Heart right ventricle (tissue), 16 donors: Measurements from ENCODE around the gene METTL9. TPM values are rescaled to one million over a fixed set of nuclear protein-coding genes. Genes with fewer than 3 reads are reported as not detected.

Source experiments
- ATAC-seq, 8 donors: fragments of 200-7000 bp; cut with Tn5 transposase; one replicate each; pipeline ENCODE4 v1.9.1; 2020; ENCODE audit warnings: mild to moderate bottlenecking in 8 of 8, moderate library complexity in 8 of 8, moderate number of reproducible peaks in 1 of 8
- DNase-seq, 2 donors: peaks; one replicate each; pipeline ENCODE4 v3.0.0-alpha.2; 2020
- H3K27ac ChIP-seq, 10 donors: fragments of 200-600 bp; sonication (generic) in 2 of 10; one replicate each; pipeline versions ENCODE4 v1.5.0 to v1.8.0; 2020 to 2022; ENCODE audit warnings: mild to moderate bottlenecking in 3 of 10
- H3K27me3 ChIP-seq, 7 donors: fragments of 200-600 bp; one replicate each; pipeline ENCODE4 v1.8.0; 2021 to 2022; ENCODE audit warnings: mild to moderate bottlenecking in 2 of 7
- H3K36me3 ChIP-seq, 9 donors: fragments of 200-600 bp; sonication (generic) in 1 of 9; one replicate each; pipeline versions ENCODE4 v1.5.0 to v1.8.0; 2020 to 2022; ENCODE audit warnings: mild to moderate bottlenecking in 2 of 9
- H3K4me1 ChIP-seq, 9 donors: fragments of 200-600 bp; sonication (generic) in 1 of 9; one replicate each; pipeline versions ENCODE4 v1.5.0 to v1.8.0; 2020 to 2022; ENCODE audit warnings: mild to moderate bottlenecking in 4 of 9
- H3K4me3 ChIP-seq, 10 donors: fragments of 200-600 bp; sonication (generic) in 2 of 10; one replicate each; pipeline versions ENCODE4 v1.5.0 to v1.8.0; 2020 to 2022; ENCODE audit warnings: mild to moderate bottlenecking in 7 of 10, moderate library complexity in 2 of 10
- H3K9me3 ChIP-seq, 11 donors: fragments of 200-600 bp in 10 of 11; sonication (generic) in 2 of 11; one replicate each; pipeline versions ENCODE4 v1.5.0 to v1.8.0; 2013 to 2022; ENCODE audit warnings: mild to moderate bottlenecking in 2 of 11, control low read depth in 1 of 11, moderate library complexity in 1 of 11
- CTCF ChIP-seq, 9 donors: fragments of 200-600 bp; sonication (generic) in 2 of 9; IDR thresholded peaks; one replicate each; pipeline versions ENCODE4 v1.5.0 to v1.8.0; 2021 to 2022; ENCODE audit warnings: antibody characterized with exemption in 9 of 9, mild to moderate bottlenecking in 5 of 9, moderate library complexity in 1 of 9
- WGBS, 2 donors: extraction: QIAGEN DNeasy Blood & Tissue Kit; methylation state at CpG; one replicate each; pipeline ENCODE4 v1.1.7; 2013; ENCODE audit warnings: inconsistent platforms in 1 of 2; 5-methylcytosine and 5-hydroxymethylcytosine counted together
- intact Hi-C, 10 donors: fragments of 100-400 bp; cut with DNase I; formaldehyde crosslinking; loops; one replicate each; pipeline versions ENCODE4 v1.11.1 to v1.14.2; 2022
- polyA plus RNA-seq, 2 donors: library from polyadenylated mRNA; stranded (reverse); fragments of 200-250 nt; gene quantifications; one replicate each; pipeline ENCODE4 v1.2.3, GENCODE V29; 2013
- total RNA-seq, 10 donors: library from RNA; stranded (reverse); fragmentation: NEBNext Ultra II Directional in 3 of 10; extraction: Animal tissue kit (Norgen Biotek cat#: 25700) in 3 of 10; gene quantifications; one replicate each; pipeline versions ENCODE4 v1.2.1 to v1.2.4, GENCODE V29; 2021 to 2023
- donor health status: Arrhythmogenic right ventricular cardiomyopathy.
- donor health status: ischemic (EF 13 %, LVEDD 7.1; RV severe dilation, severe dysfunction).
- donor health status: healthy with polysubstance abuse.
- donor health status: DM: no; HTN: yes; CAD: no.
- donor health status: DM: no; HTN: no; CAD: no.
- donor health status: ischemic (EF 25% LVEDD 6.9; RV normal size, moderate dysfunction).
- donor health status: ischemic (EF 25% LVEDD 5.7; RV mildly dilated, moderate dysfunction).
- donor health status: healthy.
- donor health status: DM: yes; HTN: yes; CAD: no.
- donor health status: Ischemic cardiomyopathy.
- donor health status: ischemic (EF 35%, LVEDD 5.7; RV mildly dilated, moderate dysfunction).
- donor health status: nonischemic (EF 11% LVEDD 7.7; RV severe dilation, severe dysfunction).
- donor health status: DM: yes; HTN: yes; CAD: no.
- donor health status: PGD.
- donor health status: ischemic (EF 29% LVEDD 5.4; RV normal size, mild dysfunction).
- donor health status: nonischemic (EF 23%, LVEDD 6.1; RV moderate dilation, normal function).

METTL9 gene
- total and polyA plus RNA-seq, 12 donors: 11.9 to 66.0 (median 51.4) TPM

GRCh38 chr16:21639493-21639892 is 40.1 kb downstream of the METTL9 start:
- TF ChIP-seq CTCF (IDR thresholded peaks at IDR 0.05): no peak
- H3K4me3 ChIP-seq: no peak overlapping the region
- WGBS, 2 donors: 92 to 96% methylated on average over 2 of the region's 2 CpGs
- ATAC-seq (no peak), DNase-seq (no peak)
- H3K27ac ChIP-seq: no peak overlapping the region
- H3K9me3 ChIP-seq: no peaks in the 10 kb centered on the region
- H3K36me3 ChIP-seq: peaks cover 0 to 43% (median 0%) of the 10 kb centered on the region in 9 donors
- peaks cover 0 to 23% (median 6%) of the 10 kb centered on the region in 9 donors for H3K4me1 ChIP-seq
- H3K27me3 ChIP-seq: no peaks in the 10 kb centered on the region
- intact Hi-C loops: loop anchor here in 4 of 10 donors (5.0 to 10.0 kb wide), 3 partner anchors 42 to 57 kb away; partner anchors contain the start of gene METTL9 (in 1 of the 4)

GRCh38 chr16:21641916-21642315 is 42.5 kb downstream of the METTL9 start:
- intact Hi-C loops: loop anchor here in 6 of 10 donors (2.0 to 10.0 kb wide), 5 partner anchors 40 to 60 kb away; partner anchors contain the start of gene METTL9 (in 2 of the 6)
- Histone ChIP-seq H3K9me3 (no peaks in the 10 kb centered on the region), H3K27ac (peak overlapping the region in 1 of 10 donors; percentile 29), H3K4me3 (no peak overlapping the region), H3K27me3 (no peaks in the 10 kb centered on the region), H3K36me3 (peaks cover 0 to 33% (median 0%) of the 10 kb centered on the region in 9 donors), H3K4me1 (peaks cover 4 to 47% (median 26%) of the 10 kb centered on the region in 9 donors)
- no peak for TF ChIP-seq CTCF (IDR thresholded peaks at IDR 0.05)
- ATAC-seq (no peak), DNase-seq (no peak)
- WGBS, 2 donors: 70 to 73% methylated on average over 6 of the region's 6 CpGs

- Histone ChIP-seq H3K36me3 (peaks cover 0 to 43% (median 0%) of the 10 kb centered on the region in 9 donors), H3K27me3 (no peaks in the 10 kb centered on the region), H3K4me1 (peaks cover 4 to 56% (median 27%) of the 10 kb centered on the region in 9 donors), H3K9me3 (no peaks in the 10 kb centered on the region), H3K27ac (no peak overlapping the region), H3K4me3 (no peak overlapping the region)
- no peak for ATAC-seq
- intact Hi-C loops: loop anchor here in 5 of 10 donors (5.0 to 10.0 kb wide), 4 partner anchors 41 to 61 kb away; partner anchors contain the start of gene METTL9 (in 2 of the 5)
- 67 to 70% methylated on average over 7 of the region's 7 CpGs for WGBS, 2 donors
- no peak for DNase-seq
- TF ChIP-seq CTCF (IDR thresholded peaks at IDR 0.05): no peak
Observed at GRCh38 chr16:21642861-21643260, 43.5 kb downstream of the METTL9 start.

GRCh38 chr16:21643785-21644184 is 44.4 kb downstream of the METTL9 start:
- Histone ChIP-seq H3K4me3 (no peak overlapping the region), H3K27ac (no peak overlapping the region), H3K27me3 (no peaks in the 10 kb centered on the region), H3K36me3 (peaks cover 0 to 49% (median 0%) of the 10 kb centered on the region in 9 donors), H3K4me1 (peaks cover 4 to 66% (median 27%) of the 10 kb centered on the region in 9 donors), H3K9me3 (no peaks in the 10 kb centered on the region)
- TF ChIP-seq CTCF (IDR thresholded peaks at IDR 0.05): no peak
- DNase-seq (no peak), ATAC-seq (no peak)
- intact Hi-C loops: loop anchor here in 5 of 10 donors (5.0 to 10.0 kb wide), 4 partner anchors 41 to 61 kb away; partner anchors contain the start of gene METTL9 (in 2 of the 5)
- 97 to 98% methylated on average over 3 of the region's 3 CpGs for WGBS, 2 donors
